GM12878 (cell line): Measurements from ENCODE around the gene DHX57. TPM values are rescaled to one million over a fixed set of nuclear protein-coding genes. Genes with fewer than 3 reads are reported as not detected.

Source experiments
- ATAC-seq: fragments of 200-7000 bp; cut with Tn5 transposase; 3 replicates; pipeline ENCODE4 v1.9.1; 2020; ENCODE audit warnings: mild to moderate bottlenecking, moderate library complexity
- BruUV-seq: library from RNA; stranded (reverse); fragments of 400-500 nt; replicated peaks from 2 replicates; lab custom pipeline; 2021; lab: Mats Ljungman, UMichigan
- CTCF ChIA-PET: fragments of 300-600 bp; sonication (Branson Sonifier 250); formaldehyde crosslinking; extraction: SDS; loops from one replicate; lab custom pipeline; 2021; ENCODE audit warnings: inconsistent platforms; lab: Yijun Ruan, JAX
- POLR2A ChIA-PET: fragments of 350-600 bp; formaldehyde crosslinking; extraction: SDS; loops from one replicate; lab custom pipeline; 2021; ENCODE audit warnings: inconsistent platforms; lab: Charles Lee
- RAD21 ChIA-PET: fragments of 300-600 bp; sonication (Branson Sonifier 250); formaldehyde crosslinking; loops from one replicate; lab custom pipeline; 2023; ENCODE audit warnings: antibody characterized with exemption; ENCODE audit not compliant: unreplicated experiment; lab: Charles Lee
- SMC1A ChIA-PET: fragments of 300-600 bp; sonication (Branson Sonifier 250); formaldehyde crosslinking; loops from one replicate; lab custom pipeline; 2023; ENCODE audit not compliant: unreplicated experiment, uncharacterized antibody; lab: Charles Lee
- DNase-seq: peaks from one replicate; pipeline ENCODE4 v3.0.0-alpha.2; 2011; ENCODE audit warnings: low read depth, low spot score
- FAIRE-seq: peaks from 3 replicates; lab custom pipeline; 2011; peaks lifted over from hg19 to GRCh38; lab: Jason Lieb, UNC
- H2AFZ ChIP-seq: 2 replicates; pipeline ENCODE4 v1.6.0; 2011; ENCODE audit warnings: low read depth, low read length, control low read depth; ENCODE audit not compliant: control insufficient read depth
- H3K27ac ChIP-seq: 2 replicates; pipeline ENCODE4 v1.5.1; 2011; ENCODE audit warnings: control low read depth; ENCODE audit not compliant: control insufficient read depth, insufficient read depth
- H3K27me3 ChIP-seq, 2 experiments: replicated peaks in 1 of 2; 2 replicates each; pipeline versions ENCODE4 v1.6.0 to v1.6.1; 2011; ENCODE audit warnings: low read length in 1 of 2; ENCODE audit not compliant: control insufficient read depth in 2 of 2, insufficient read depth in 2 of 2
- H3K36me3 ChIP-seq, 2 experiments: 2 replicates each; pipeline ENCODE4 v1.5.1; 2011; ENCODE audit warnings: low read length in 1 of 2; ENCODE audit not compliant: control insufficient read depth in 2 of 2, insufficient read depth in 2 of 2
- H3K4me1 ChIP-seq: 2 replicates; pipeline ENCODE4 v1.6.1; 2011; ENCODE audit warnings: mild to moderate bottlenecking, low read length, moderate library complexity, mixed read lengths; ENCODE audit not compliant: control insufficient read depth, insufficient read depth
- H3K4me2 ChIP-seq: 2 replicates; pipeline ENCODE4 v1.6.0; 2011; ENCODE audit warnings: control low read depth; ENCODE audit not compliant: control insufficient read depth, insufficient read depth
- H3K4me3 ChIP-seq: fragments of 200-600 bp; sonication (generic); 2 replicates; pipeline ENCODE4 v1.5.1; 2016
- H3K79me2 ChIP-seq: 2 replicates; pipeline ENCODE4 v1.6.0; 2011; ENCODE audit warnings: low read length; ENCODE audit not compliant: control insufficient read depth, insufficient read depth
- H3K9ac ChIP-seq: 2 replicates; pipeline ENCODE4 v1.8.0; 2011; ENCODE audit warnings: low read length, control low read depth, mixed read lengths; ENCODE audit not compliant: control insufficient read depth, insufficient read depth
- H3K9me3 ChIP-seq: replicated peaks from 3 replicates; pipeline ENCODE4 v1.5.1; 2011; ENCODE audit warnings: mild to moderate bottlenecking, low read length; ENCODE audit not compliant: control insufficient read depth, insufficient read depth
- H4K20me1 ChIP-seq: 2 replicates; pipeline ENCODE4 v1.6.0; 2011; ENCODE audit not compliant: control insufficient read depth, insufficient read depth
- ATF3 ChIP-seq: IDR thresholded peaks from 2 replicates; pipeline ENCODE4 v1.6.1; 2011; ENCODE audit warnings: low read depth, mild to moderate bottlenecking, low read length, moderate library complexity, borderline replicate concordance; ENCODE audit errors: extremely low read depth
- BRCA1 ChIP-seq: IDR thresholded peaks from 2 replicates; pipeline ENCODE4 v1.6.1; 2011; ENCODE audit warnings: low read depth, low read length, improper control_type of control experiment
- ETV6 ChIP-seq, 2 experiments: fragments of 450-650 bp in 1 of 2; IDR thresholded peaks in 1 of 2; conservative IDR thresholded peaks in 1 of 2; 2 replicates each; pipeline ENCODE4 v1.6.1; 2014; ENCODE audit warnings: antibody characterized with exemption in 1 of 2, borderline replicate concordance in 1 of 2, low read depth in 1 of 2, mild to moderate bottlenecking in 1 of 2, moderate library complexity in 1 of 2
- HDGF ChIP-seq: fragments of 450-650 bp; IDR thresholded peaks from 2 replicates; pipeline ENCODE4 v1.6.1; 2016; ENCODE audit warnings: antibody characterized with exemption
- JUND ChIP-seq: IDR thresholded peaks from 2 replicates; pipeline ENCODE4 v1.6.1; 2012; ENCODE audit warnings: low read depth, mild to moderate bottlenecking, low read length, improper control_type of control experiment, moderate library complexity
- MYC ChIP-seq: IDR thresholded peaks from 2 replicates; pipeline ENCODE4 v1.6.1; 2011; ENCODE audit warnings: mild to moderate bottlenecking, low read length, moderate library complexity, inconsistent platforms; ENCODE audit not compliant: insufficient read depth, insufficient replicate concordance, insufficient read length, severe bottlenecking
- NBN ChIP-seq: fragments of 450-650 bp; IDR thresholded peaks from 2 replicates; pipeline ENCODE4 v1.6.1; 2016
- NR2F1 ChIP-seq: fragments of 450-650 bp; conservative IDR thresholded peaks from 2 replicates; pipeline ENCODE4 v1.6.1; 2017; ENCODE audit warnings: mild to moderate bottlenecking
- POLR2AphosphoS2 ChIP-seq: IDR thresholded peaks from 2 replicates; pipeline ENCODE4 v1.6.1; 2011; ENCODE audit warnings: low read depth, mild to moderate bottlenecking, low read length, improper control_type of control experiment, moderate library complexity
- RAD51 ChIP-seq: fragments of 450-650 bp; IDR thresholded peaks from 2 replicates; pipeline ENCODE4 v1.6.1; 2016; ENCODE audit warnings: moderate library complexity, mild to moderate bottlenecking, inconsistent platforms
- RUNX3 ChIP-seq: IDR thresholded peaks from 2 replicates; pipeline ENCODE4 v1.6.1; 2012; ENCODE audit warnings: low read length, inconsistent platforms
- STAT1 ChIP-seq: fragments of 450-650 bp; conservative IDR thresholded peaks from 2 replicates; pipeline ENCODE4 v1.6.1; 2014; ENCODE audit warnings: antibody characterized with exemption, mild to moderate bottlenecking
- YY1 ChIP-seq: IDR thresholded peaks from 2 replicates; pipeline ENCODE4 v1.6.1; 2011; ENCODE audit warnings: low read depth, mild to moderate bottlenecking, low read length
- ZNF592 ChIP-seq: fragments of 450-650 bp; IDR thresholded peaks from 2 replicates; pipeline ENCODE4 v1.6.1; 2017; ENCODE audit warnings: mild to moderate bottlenecking, moderate library complexity
- ZNF622 ChIP-seq: fragments of 450-650 bp; IDR thresholded peaks from 2 replicates; pipeline ENCODE4 v1.6.1; 2017; ENCODE audit warnings: mild to moderate bottlenecking, inconsistent platforms
- WGBS: methylation state at CpG from one replicate; pipeline ENCODE4 v1.1.6; 2016; ENCODE audit warnings: low lambda C conversion rate; ENCODE audit not compliant: insufficient replicate concordance, insufficient coverage; ENCODE audit errors: missing lambda C conversion rate; 5-methylcytosine and 5-hydroxymethylcytosine counted together
- in situ Hi-C: fragments of 300-500 bp; cut with MboI; formaldehyde crosslinking; loops from 9 replicates; pipeline ENCODE4 v1.14.3; 2018; ENCODE audit warnings: mixed read lengths
- intact Hi-C: fragments of 100-400 bp; cut with micrococcal nuclease; formaldehyde crosslinking; loops from one replicate; pipeline ENCODE4 v1.14.2; 2022; ENCODE audit not compliant: unreplicated experiment
- polyA plus RNA-seq, 11 experiments: library from polyadenylated mRNA; depleted of rRNA in 4 of 11; unstranded in 6 of 11; stranded (reverse) in 5 of 11; fragments of >200 nt; fragmentation: Nextera tagmentation in 4 of 11; fragmentation: Illumina TruSeq in 1 of 11; extraction: Ambion mirVana in 4 of 11; extraction: Trizol in 1 of 11; gene quantifications; 1 replicate in 1 of 11; 2 replicates in 10 of 11; pipeline versions ENCODE4 v1.2.1 to v1.2.3, GENCODE V29; 2011 to 2016; ENCODE audit warnings: inconsistent platforms in 2 of 11, missing spikeins in 2 of 11, low read depth in 1 of 11
- total RNA-seq, 4 experiments: library from RNA; depleted of rRNA in 3 of 4; stranded (reverse); fragments of >200 nt in 3 of 4; fragmentation: Illumina TruSeq in 1 of 4; extraction: Trizol in 1 of 4; gene quantifications; 2 replicates each; pipeline versions ENCODE4 v1.2.1 to v1.2.3, GENCODE V29; 2013 to 2021
- TF ChIP-seq, protein P1 (sequence below): fragments of 450-650 bp; IDR thresholded peaks from 2 replicates; pipeline ENCODE4 v1.6.1; 2018; ENCODE audit warnings: borderline replicate concordance, mild to moderate bottlenecking; ENCODE audit not compliant: partially characterized antibody

Gene DHX57
- total and polyA plus RNA-seq, 10 of the 15 experiments (the other 5 are each of a cell fraction or from before 2014, with no cell fraction given) = 6.5 to 18.0 (median 15.8) TPM

DNA sequence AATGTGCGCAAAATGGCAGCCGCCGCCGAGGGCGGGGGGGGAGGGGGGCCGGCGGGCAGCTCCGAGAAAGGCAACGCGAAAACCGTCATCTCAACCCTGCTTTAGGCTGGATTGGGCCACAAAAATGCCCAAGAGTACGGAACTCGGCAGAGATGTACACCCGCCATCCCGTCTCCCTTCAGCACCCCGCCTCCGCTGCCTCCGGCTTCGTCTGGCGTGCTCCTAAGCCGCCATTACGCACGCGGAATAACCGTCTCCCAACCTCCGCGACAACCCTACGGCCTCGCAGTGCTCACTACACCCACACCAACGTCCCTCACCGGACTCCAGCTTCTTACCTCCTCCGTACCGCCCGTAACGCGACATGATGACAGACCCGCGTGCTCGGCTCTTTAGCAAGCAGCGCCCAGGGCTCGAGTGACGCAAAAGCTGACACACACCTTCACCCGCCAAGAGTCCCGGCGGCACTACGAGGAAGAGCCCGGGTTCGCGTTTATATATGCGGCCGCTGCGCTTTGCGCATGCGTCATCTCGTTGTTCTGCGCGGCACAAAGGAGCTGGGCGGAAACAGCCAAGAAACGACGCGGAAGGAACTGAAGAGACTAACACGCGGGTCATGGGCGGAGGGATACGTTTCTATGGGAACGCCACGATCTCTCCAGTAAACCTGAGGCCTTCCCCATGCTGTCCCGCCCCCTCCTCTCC is 124.7 kb downstream of the DHX57 start, which contains the start of gene SRSF7:
Gene SRSF7, minus strand, starts transcription at position 471 of the 705 bp plus-strand sequence. Its CDS starts 105 bp downstream, at position 366.
- H3K9ac ChIP-seq = peak within 1 kb of the TSS; percentile 97
- H3K27me3 ChIP-seq = no peaks in the 10 kb centered on the region
- SMC1A ChIA-PET = interaction anchor here (0.6 to 1.5 kb wide), 5 partner anchors 12 to 345 kb away, joined by 3 to 5 read pairs (median 4); no protein-coding TSS in a partner anchor
- intact Hi-C loops (no loop called here), in situ Hi-C loops (no loop called here)
- ATAC-seq (peak; percentile 84), DNase-seq (peak; percentile 93), FAIRE-seq (peak; percentile 92)
- RAD21 ChIA-PET = interaction anchor here (0.6 to 2.0 kb wide), 9 partner anchors 11 to 388 kb away, joined by 3 to 10 read pairs (median 3); partner anchors contain the start of gene GALM
- POLR2A ChIA-PET = interaction anchor here (0.6 to 2.4 kb wide), 20 partner anchors 9 to 378 kb away, joined by 3 to 12 read pairs (median 4); partner anchors contain the start of genes DHX57 and MORN2
- peak within 1 kb of the TSS; percentile 95 for H3K4me3 ChIP-seq
- peaks cover 51% of the 10 kb centered on the region for H3K79me2 ChIP-seq
- peak within 1 kb of the TSS; percentile 68 for H3K4me2 ChIP-seq
- CTCF ChIA-PET = interaction anchor here (0.8 to 1.8 kb wide), 6 partner anchors 9 to 194 kb away, joined by 3 to 9 read pairs (median 4); no protein-coding TSS in a partner anchor
- H4K20me1 ChIP-seq = peaks cover 2% of the 10 kb centered on the region; the same call in 1 of the 2 replicates
- WGBS = under 1% methylated on average over 64 of the region's 68 CpGs
- peaks cover 8 to 31% of the 10 kb centered on the region in 2 experiments for H3K36me3 ChIP-seq
- H2AFZ ChIP-seq = peak within 1 kb of the TSS; percentile 97
- no peaks in the 10 kb centered on the region for H3K9me3 ChIP-seq
- no TSS peak for BruUV-seq
- no peaks in the 10 kb centered on the region; the same call in 1 of the 2 replicates for H3K4me1 ChIP-seq
- H3K27ac ChIP-seq = peak within 1 kb of the TSS; percentile 97
- peak; percentile 100 for TF ChIP-seq POLR2AphosphoS2
- no peak for TF ChIP-seq RAD51
- peak in 1 of 2 experiments; percentile 57; a peak in 1 of 4 replicates for TF ChIP-seq ETV6 (conservative IDR thresholded peaks at IDR 0.05 in 1 of 2, IDR thresholded peaks at IDR 0.05 in 1 of 2; ENCODE audit: borderline replicate concordance in 1 of 2, low read depth in 1 of 2)
- no peak for TF ChIP-seq ZNF592
- TF ChIP-seq ATF3 = no peak
- no peak for TF ChIP-seq JUND
- peak; percentile 95 for TF ChIP-seq YY1
- peak; percentile 51 for TF ChIP-seq RUNX3
- peak; percentile 99 for TF ChIP-seq NBN
- TF ChIP-seq NR2F1 = peak; percentile 48
- TF ChIP-seq STAT1 = peak; percentile 99
- TF ChIP-seq BRCA1 = no peak; the same call in 1 of the 2 replicates
- TF ChIP-seq MYC = peak; percentile 99
- peak; percentile 88 for TF ChIP-seq HDGF
- TF ChIP-seq, protein P1, sequence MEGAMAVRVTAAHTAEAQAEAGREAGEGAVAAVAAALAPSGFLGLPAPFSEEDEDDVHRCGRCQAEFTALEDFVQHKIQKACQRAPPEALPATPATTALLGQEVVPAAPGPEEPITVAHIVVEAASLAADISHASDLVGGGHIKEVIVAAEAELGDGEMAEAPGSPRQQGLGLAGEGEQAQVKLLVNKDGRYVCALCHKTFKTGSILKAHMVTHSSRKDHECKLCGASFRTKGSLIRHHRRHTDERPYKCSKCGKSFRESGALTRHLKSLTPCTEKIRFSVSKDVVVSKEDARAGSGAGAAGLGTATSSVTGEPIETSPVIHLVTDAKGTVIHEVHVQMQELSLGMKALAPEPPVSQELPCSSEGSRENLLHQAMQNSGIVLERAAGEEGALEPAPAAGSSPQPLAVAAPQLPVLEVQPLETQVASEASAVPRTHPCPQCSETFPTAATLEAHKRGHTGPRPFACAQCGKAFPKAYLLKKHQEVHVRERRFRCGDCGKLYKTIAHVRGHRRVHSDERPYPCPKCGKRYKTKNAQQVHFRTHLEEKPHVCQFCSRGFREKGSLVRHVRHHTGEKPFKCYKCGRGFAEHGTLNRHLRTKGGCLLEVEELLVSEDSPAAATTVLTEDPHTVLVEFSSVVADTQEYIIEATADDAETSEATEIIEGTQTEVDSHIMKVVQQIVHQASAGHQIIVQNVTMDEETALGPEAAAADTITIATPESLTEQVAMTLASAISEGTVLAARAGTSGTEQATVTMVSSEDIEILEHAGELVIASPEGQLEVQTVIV = no peak
- no peak for TF ChIP-seq ZNF622
